ENCODE data around the gene OTOP2. TPM values are rescaled to one million over a fixed set of nuclear protein-coding genes. Genes with fewer than 3 reads are reported as not detected.

Gene OTOP2
- polyA plus RNA-seq, 3 donors = 0.06 TPM; not detected in 2

- WGBS, 3 donors = 47 to 61% (median 57%) methylated on average over 6 of the region's 6 CpGs
- H3K27ac ChIP-seq (ENCODE audit: low read depth, low read length) = no peak overlapping the region
Observed at GRCh38 chr17:74920642-74921025, 3.4 kb upstream of the OTOP2 start.

DNA sequence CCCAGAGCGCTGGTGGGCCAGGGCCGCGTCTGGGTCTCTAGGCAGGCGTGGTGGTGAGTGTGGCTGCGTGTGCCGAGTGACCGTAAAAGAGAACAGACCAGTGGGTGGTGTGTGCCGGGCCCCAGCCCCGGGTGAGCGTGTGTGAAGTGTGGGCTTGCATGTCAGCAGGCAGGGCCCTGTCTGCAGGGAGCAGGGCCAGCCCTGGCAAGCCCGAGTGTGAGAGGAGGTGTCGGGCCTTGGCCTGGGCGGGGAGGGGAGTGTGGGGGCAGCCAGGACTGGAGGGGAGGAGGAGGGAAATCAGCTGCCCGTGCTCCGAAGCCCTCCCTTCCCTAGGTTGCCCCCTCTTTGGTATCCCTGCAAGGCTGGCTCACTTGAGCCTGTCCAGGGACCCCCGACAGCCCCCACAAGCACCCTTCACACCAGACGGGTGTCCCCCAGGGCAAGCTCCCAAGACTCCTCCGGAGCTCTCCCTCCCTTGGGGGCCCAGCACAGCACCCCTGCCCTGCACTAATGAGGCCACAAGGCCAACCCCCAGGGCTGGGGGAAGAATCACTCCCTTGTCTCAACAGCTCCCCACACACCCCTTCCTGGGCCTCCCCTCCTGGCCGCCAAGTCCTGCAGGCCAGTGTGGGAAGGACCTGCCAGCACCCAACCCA lies 2.9 kb upstream of the OTOP2 start:
- 41 to 59% (median 41%) methylated on average over 18 to 19 of the region's 19 CpGs for WGBS, 3 donors
- H3K27ac ChIP-seq (ENCODE audit: low read depth, low read length) = no peak overlapping the region

DNA sequence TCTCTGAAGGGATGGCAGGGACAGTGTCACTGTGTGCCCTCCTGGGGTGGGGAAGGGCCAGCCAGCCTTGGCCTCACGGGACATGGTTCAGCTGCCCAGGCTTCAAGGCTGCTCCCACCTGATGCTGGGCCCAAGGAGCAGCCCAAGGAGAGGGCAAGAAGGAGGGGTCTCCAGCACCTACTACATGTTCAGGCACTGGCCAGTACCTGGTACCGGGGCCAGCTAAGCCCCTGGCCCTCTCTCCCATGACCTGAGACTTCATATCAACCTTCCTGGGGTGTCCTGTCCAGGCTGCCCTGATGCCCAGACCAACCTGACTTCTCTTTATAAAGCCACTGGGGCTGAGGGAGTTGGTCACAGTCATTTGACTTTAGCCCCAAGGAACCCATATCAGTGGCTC lies 2.3 kb upstream of the OTOP2 start:
- no peak overlapping the region for H3K27ac ChIP-seq (ENCODE audit: low read depth, low read length)
- 83 to 100% (median 98%) methylated on average over 2 of the region's 2 CpGs for WGBS, 3 donors

GRCh38 chr17:74922172-74922571 lies 1.9 kb upstream of the OTOP2 start:
- 54 to 60% (median 56%) methylated on average over 6 of the region's 6 CpGs for WGBS, 3 donors
- no peak overlapping the region for H3K27ac ChIP-seq (ENCODE audit: low read depth, low read length)

DNA sequence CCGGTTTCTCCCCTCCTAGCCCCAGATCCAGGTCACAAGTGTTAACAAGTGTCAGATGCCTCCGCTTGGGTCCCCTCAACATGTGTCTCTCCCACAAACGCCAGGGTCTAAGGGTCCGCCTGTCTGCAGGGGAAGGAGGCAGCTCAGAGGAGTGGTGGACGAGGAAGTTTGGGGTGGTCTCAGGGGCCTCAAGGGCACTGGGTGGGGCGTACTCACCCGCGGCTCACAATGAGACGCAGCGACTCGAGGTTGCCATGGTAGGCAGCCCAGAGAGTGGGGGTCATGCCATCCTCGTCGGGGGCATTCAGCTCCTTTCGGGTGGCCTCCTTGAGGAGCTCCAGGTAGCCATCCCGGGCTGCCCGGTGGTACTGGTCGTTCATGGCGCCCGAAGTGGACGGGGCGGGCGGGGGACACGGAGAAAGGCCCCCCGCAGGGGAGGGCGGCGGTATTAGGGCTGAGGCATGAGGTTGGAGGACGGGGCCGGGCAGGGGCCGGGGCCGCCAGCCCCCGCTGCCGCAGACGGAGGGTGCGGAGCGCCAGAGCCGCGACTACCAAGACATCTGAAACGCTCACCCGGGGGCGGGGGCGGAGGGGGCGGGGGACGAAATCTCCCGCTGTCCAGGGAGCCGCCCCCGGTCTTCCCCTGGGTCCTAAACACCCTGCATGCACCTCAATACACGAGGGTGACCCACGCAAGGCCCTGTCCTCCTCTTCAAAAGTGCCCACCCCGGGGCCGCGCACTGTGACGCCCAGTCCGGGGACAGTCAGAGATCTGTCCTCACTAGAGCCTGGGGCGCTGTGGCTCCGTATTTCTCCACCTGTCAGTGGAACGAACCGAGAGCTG lies 1.2 kb upstream of the OTOP2 start, which contains the start of gene USH1G:
USH1G (minus strand) TSS at position 562 of the 844 bp plus-strand sequence; CDS start at position 380, 182 bp downstream.
- 4 to 8% (median 6%) methylated on average over 45 to 57 of the region's 57 CpGs for WGBS, 3 donors
- no peak within 1 kb of the TSS for H3K27ac ChIP-seq (ENCODE audit: low read depth, low read length)

DNA sequence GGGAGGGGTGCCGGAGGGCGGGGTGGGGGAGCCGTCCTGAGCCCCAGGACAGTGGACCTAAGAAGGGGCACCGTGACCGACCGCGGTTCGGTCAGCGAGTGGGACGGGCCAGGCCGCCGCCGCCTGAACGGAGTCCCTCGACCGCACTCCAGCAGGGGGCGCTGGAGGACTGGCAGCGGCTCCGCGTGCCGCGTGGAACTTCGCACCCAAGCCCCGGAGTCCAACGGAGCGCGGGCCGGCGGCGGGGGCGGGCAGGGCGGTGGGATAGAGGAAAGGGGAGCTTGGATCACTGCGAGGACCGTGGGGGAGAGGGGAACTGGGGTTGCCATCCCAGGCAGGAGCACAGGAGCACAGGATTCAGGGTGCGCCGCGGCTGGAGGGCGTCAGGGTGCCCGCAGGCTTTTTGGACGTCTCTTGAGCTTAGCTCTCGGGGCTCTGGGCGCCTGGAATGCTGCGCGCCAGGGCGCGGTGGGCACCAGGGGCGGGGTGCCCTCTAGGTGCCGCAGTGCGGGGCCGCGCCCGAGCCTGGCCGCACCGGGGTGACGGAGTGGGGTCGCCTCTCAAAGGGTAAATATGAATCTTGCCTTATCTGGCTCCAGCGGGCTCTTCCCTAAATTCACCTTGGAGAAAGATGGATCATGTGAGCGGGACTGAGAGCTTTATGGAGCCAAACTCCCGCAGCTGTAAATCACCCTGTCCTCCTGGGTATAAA lies 379 bp upstream of the OTOP2 start:
- WGBS, 3 donors = 2 to 5% (median 3%) methylated on average over 44 to 59 of the region's 59 CpGs

DNA sequence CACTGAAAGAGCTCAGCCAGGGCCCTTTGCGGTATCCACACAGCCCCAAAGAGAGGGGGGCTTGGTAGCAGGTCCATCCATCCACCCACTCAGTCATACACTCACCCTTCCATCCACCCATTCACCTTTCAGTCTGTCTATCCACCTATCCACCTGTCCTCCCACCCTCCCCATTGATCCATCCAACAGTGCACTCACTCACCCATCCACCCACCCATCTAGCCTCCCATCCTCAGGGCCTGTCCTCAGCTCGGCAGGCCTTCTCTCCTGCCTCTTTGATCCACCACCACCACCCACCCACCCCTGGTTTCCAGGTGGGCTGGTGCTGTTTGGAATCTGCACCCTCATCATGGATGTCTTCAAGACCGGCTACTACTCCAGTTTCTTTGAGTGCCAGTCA lies 1.2 kb downstream of the OTOP2 start:
- 76 to 79% (median 78%) methylated on average over 3 of the region's 3 CpGs for WGBS, 3 donors
- H3K27ac ChIP-seq (ENCODE audit: low read depth, low read length) = no peak overlapping the region

More for the DNA sequence above, 379 bp upstream of the OTOP2 start:
- H3K27ac ChIP-seq (ENCODE audit: low read depth, low read length) = no peak overlapping the region

DNA sequence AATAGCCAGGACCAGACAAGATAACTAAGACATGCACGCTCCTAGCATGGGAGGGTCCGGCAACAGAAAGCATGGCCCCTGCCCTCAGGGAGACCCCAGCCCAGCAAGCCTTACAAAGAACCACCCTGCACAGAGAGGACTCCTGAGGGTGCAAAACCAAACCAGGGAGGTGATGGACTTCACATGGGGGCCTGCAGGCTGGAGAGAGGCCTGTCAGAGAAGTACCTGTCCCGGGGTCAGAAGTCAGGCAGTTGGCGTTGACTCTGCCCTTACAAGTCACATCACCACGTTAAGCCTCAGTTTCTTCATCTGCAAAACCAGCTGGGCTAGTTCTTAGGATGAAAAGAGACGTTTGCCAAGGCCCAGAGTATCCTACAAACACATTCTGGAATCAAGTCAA lies 4.7 kb downstream of the OTOP2 start:
- H3K27ac ChIP-seq (ENCODE audit: low read depth, low read length) = no peak overlapping the region
- 67 to 83% (median 77%) methylated on average over 6 of the region's 6 CpGs for WGBS, 3 donors

GRCh38 chr17:74930535-74931036 lies 6.5 kb downstream of the OTOP2 start:
- 89 to 91% (median 90%) methylated on average over 24 of the region's 24 CpGs for WGBS, 3 donors
- H3K27ac ChIP-seq (ENCODE audit: low read depth, low read length) = no peak overlapping the region

DNA sequence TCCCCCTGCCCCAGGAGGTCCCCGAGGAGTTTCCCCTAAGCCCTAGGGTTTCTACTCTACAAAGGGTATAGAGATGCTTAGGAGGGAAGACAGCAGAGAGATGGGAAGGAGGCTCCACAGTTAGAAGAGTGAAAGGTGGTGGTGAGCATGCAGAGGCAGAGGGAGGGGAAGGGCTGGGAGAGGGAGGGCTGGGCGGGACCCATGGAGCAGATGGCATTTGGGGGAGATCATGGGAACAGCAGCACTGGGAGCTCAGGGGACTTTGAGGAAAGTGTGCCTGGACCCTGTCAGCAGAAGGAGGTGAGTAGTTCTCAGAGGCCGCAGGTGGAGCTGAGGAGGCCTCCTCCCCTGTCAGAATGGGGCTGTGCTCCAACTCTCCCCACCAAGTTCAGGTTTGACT lies 11.0 kb downstream of the OTOP2 start:
- no peak overlapping the region for H3K27ac ChIP-seq (ENCODE audit: low read depth, low read length)
- WGBS, 3 donors = 62 to 76% (median 69%) methylated on average over 3 of the region's 3 CpGs

- H3K27ac ChIP-seq (ENCODE audit: low read depth, low read length) = no peak within 1 kb of the TSS
- WGBS, 3 donors = 3 to 6% (median 4%) methylated on average over 70 to 78 of the region's 78 CpGs
Observed at GRCh38 chr17:74935585-74936469, 11.8 kb downstream of the OTOP2 start, which contains the start of gene OTOP3. TSS of gene OTOP3 (plus strand) at chr17:74935898. CDS start at chr17:74935922, 24 bp downstream.

- no peak overlapping the region for H3K27ac ChIP-seq (ENCODE audit: low read depth, low read length)
- WGBS, 3 donors = 17 to 25% (median 20%) methylated on average over 11 to 12 of the region's 12 CpGs
Observed at GRCh38 chr17:74936470-74936799, 12.4 kb downstream of the OTOP2 start.

GRCh38 chr17:74937064-74938051 lies 13.3 kb downstream of the OTOP2 start:
- 54 to 60% (median 55%) methylated on average over 11 of the region's 11 CpGs for WGBS, 3 donors
- no peak overlapping the region for H3K27ac ChIP-seq (ENCODE audit: low read depth, low read length)

DNA sequence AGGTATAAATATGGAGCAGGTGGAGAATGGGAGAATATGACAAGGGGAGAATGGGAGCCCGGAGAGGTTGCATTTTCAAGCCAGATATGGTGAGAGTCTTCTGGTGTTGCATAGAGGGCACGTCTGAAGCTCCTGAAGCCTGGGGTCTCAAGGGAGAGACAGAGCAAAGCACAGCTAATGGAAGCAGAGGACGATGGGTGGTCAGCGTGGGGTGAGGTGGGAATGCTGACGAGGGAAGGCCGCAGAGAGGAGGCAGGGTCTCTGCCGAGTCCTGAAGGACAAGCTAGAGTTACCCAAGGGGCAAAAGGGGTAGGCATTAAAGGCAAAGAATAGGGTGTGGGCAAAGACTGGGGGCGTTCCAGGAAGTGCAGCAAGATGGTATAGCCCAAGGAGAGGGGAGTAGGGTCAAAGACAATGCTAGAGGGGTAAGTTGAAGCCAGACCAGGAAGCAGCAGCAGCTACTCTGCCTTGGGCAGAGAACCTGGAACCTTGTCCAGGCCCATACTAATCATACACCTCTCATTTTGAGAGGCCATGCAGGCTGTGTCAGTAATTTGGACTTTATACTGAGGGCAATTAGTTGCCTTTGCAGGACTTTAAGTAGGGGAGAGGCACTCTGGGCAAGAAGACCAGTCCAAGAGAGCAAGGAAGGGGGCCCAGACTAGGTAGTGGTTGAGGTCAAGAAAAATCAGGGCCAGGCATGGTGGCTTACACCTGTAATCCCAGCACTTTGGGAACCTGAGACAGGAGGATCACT lies 14.3 kb downstream of the OTOP2 start:
- WGBS, 3 donors = 60 to 80% (median 77%) methylated on average over 8 of the region's 8 CpGs
- H3K27ac ChIP-seq (ENCODE audit: low read depth, low read length) = no peak overlapping the region

- no peak overlapping the region for H3K27ac ChIP-seq (ENCODE audit: low read depth, low read length)
- WGBS, 3 donors = 46 to 51% (median 48%) methylated on average over 8 of the region's 8 CpGs
Observed at GRCh38 chr17:74939534-74939933, 15.5 kb downstream of the OTOP2 start.

DNA sequence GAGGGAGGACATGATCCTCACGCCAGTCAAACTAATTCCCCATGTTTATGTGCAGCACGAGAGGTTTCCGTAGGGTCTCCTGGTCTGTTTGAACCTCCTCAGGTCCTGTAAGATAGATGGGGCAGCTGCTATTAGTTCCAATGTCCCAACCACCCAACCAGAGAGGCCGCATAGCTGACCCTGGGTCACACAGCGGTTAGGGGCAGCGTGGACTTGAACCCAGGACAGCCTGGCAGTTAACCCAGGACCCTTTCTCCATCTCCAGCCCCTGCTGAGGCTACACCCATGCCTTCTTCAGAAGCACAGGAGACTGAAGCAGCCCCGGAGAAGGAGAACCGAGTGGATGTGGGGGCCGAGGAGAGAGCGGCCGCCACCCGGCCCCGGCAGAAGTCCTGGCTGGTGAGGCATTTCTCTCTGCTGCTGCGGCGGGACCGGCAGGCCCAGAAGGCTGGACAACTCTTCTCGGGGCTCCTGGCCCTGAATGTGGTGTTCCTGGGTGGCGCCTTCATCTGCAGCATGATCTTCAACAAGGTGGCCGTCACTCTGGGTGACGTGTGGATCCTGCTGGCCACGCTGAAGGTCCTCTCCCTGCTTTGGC lies 17.2 kb downstream of the OTOP2 start:
- no peak overlapping the region for H3K27ac ChIP-seq (ENCODE audit: low read depth, low read length)
- WGBS, 3 donors = 73 to 82% (median 78%) methylated on average over 20 to 21 of the region's 21 CpGs

Measured in adipose tissue (tissue), 3 donors.